D341Med (cell line): ENCODE measurements around the gene MDGA2.
"Not testable (repeated sequence)": the region's sequence is repeated elsewhere in the genome, so short reads cannot be mapped to it uniquely, and the experiment has no call there.

Source experiments
- DNase-seq: peaks from one replicate; pipeline ENCODE4 v3.0.0; 2012; ENCODE audit warnings: low spot score

MDGA2 gene

GRCh38 chr14:47675466-47676314 lies at the start of gene MDGA2:
Gene MDGA2 (minus strand): TSS chr14:47675605.
- DNase-seq, result peak; percentile 78

DNA sequence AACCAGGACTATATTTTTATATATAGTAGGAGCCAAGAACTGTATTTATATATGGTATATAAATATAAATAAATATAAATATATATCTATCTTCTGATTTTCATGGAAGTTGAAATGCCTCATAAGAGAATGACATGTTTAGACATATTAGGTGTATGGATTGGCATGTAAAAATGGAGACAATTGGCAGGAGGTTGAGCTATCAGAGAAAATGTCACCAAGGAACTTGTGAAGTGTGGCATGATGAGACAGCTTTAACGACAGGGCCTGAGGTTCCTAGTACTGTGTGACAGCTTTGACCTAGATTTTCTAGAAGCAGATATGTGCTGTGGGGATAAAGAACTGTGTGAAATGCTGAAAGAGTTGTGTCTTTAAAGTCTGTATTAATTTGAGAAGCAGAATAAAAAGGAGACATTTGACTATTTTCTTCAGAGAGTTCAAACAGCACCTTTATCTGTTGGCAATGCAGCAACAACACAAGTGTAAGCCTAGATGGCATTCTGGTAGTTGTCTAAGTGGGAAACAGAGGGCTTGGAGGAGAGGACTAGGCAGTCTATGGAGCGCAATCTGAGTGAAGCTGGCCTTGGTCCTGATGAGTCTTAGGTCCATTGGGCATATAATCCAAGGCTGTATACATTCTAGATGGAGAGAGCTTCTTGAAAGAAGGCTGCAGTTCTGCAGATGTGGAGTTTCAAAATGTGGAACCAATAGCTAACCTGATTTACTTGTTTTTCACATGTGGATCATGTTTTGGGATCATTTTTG lies 47.7 kb upstream of the MDGA2 start:
- no peak for DNase-seq

- DNase-seq, result no peak
Measured at GRCh38 chr14:47720281-47720680, 44.9 kb upstream of the MDGA2 start.

GRCh38 chr14:47715330-47715729 lies 39.9 kb upstream of the MDGA2 start:
- DNase-seq, result no peak

DNA sequence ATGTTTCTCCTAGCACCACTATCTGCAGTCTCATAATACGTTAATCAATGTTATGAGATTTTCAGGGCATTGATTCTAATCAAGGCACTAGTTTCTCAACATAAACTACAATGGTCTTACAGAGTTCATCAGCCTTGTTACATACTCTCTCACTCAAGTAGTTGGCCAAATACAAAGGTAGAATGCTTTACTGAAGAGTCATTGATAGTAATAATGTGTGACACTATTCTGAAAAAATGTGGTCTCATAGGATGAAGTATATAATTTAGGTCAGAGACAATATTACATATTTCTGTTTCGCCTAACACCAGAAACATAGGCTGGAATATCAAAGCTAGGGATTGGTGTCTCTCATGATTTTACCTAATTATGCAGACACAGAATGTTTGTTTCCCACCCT lies 35.2 kb upstream of the MDGA2 start:
- DNase-seq, result no peak

- DNase-seq, result no peak
Measured at GRCh38 chr14:47705683-47706082, 30.3 kb upstream of the MDGA2 start.

DNA sequence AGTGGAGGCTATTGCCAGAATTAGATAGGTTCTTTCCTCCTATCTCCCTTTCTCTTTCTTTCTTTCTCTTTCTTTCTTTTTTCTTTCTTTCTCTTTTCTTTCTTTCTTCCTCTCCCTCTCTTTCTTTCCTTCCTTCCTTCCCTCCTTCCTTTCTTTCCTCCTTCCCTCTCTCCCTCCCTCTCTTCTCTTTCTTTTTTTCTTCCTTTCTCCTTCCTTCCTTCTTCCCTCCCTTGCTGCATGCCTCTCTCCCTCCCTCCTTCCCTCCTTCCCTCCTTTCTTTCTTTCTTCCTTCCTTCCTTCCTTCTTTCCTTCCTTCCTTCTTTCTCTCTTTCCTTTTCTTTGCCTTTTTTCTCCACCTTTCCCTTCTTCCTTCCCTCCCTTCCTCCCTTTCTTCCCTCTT lies 16.4 kb upstream of the MDGA2 start:
- no peak for DNase-seq

DNA sequence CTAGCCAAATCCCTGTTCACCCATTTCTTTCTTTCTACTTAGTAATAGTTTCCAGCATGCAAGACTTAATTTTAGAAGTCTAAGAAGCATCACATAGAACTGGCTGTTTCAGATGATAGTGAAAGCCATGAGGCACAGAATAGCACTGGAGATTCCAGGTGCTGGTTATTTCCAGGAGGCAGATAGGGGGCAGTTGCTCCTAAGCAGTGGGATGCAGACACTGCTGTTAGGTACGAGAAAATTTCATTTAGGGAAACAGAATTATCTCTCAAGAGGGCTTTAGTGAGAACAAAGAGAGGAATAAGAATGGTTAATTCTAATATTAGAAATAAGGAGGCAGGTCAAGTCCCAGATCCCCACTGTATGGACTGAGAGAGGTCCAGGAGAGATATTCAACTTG lies 3.6 kb upstream of the MDGA2 start:
- peak; percentile 39 for DNase-seq

DNA sequence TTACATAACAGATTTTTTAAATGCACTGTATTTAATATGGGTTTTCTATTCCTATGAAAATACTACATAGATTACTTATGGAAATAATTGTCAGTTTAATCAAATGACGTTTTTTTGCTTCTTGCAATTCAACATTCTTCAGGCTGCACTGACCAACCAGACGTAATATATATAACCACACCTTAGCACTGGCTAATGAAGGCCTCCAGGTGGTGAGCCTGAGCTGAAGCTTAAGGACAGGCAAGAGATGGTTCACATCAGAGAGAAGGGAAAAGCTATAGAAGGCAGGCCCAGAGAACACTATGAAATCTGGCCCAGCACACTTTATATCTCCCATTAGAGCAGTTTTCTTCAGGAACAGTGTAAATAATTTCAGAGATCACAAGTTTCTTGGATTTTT lies 2.8 kb upstream of the MDGA2 start:
- DNase-seq, result peak; percentile 21

DNA sequence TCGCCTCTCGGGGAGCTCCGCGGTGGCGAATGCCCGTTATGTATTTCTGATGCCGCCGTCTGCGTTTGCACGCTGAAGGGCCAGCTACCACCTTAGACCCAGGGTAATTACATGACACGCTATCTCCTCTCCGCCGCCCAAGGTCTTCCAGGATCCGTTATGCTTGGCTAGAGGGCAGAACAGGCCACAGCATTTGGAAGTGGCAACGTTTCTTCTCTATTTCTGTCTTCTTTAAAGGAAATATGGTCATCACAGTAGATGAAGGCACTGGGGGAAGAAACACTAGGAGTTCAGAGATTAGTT lies 861 bp upstream of the MDGA2 start:
- no peak for DNase-seq

DNA sequence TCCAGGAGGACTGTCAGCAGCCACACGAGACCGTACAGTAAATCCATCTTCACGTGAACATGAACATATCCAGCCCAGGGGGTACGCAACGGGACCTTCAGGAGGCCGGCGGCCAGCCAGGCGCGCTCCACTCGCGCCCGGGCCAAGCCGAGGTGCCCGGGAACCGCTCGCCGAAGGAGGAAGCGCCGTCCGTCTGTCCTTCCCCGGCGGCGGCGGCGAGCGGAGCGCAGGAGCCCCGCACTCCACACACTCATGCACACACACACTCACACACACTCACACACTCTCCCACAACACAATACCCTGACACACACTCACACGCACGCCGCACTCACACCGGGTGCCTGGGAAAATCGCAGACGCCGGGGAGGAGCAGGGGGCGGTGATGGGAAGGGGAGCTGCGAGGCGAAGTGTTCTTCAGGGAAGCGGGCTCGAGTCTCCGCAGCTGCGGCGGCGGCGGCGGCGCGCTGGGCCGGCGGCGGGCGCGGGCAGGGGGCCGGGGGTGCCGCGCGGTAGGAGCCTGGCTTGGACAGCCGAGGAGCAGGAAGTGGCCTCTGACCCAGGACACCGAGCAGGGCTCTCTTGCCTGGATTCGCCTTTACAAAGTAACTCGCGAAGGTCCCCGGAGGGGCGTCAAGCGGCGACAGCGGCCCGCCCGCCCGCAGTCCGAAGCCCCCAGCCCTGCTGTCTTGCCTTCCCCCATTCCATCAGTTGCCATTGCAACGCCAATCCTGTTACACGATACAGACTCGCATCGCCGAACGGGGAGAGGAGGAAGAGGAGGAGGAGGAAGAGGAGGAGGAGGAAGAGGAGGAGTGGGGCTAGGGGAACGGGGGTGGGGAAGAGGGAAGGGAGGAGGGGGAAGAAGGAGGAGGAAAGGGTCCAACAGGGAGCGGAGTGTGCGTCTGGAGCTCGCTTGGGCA lies 601 bp downstream of the MDGA2 start:
- peak; percentile 74 for DNase-seq

DNA sequence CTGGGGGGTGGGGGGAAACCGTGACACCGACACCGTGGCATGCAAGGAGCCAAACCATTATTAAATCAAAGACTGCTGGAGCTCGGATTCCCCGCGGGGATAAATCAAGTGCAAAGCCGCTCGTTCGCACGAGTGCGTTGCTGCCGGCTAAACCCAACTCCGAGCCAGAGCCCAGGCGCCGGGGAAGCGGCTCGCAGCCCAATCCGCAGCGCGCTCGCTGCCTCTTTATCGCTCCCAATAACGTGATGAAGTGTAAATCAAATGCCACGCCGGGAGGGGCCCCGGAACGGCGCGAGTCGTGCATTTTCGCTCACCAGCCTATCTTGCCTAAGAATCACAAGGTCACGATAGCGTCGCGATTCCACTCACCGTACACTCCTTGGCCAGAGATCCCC lies 1.3 kb downstream of the MDGA2 start:
- DNase-seq, result peak; percentile 78

DNA sequence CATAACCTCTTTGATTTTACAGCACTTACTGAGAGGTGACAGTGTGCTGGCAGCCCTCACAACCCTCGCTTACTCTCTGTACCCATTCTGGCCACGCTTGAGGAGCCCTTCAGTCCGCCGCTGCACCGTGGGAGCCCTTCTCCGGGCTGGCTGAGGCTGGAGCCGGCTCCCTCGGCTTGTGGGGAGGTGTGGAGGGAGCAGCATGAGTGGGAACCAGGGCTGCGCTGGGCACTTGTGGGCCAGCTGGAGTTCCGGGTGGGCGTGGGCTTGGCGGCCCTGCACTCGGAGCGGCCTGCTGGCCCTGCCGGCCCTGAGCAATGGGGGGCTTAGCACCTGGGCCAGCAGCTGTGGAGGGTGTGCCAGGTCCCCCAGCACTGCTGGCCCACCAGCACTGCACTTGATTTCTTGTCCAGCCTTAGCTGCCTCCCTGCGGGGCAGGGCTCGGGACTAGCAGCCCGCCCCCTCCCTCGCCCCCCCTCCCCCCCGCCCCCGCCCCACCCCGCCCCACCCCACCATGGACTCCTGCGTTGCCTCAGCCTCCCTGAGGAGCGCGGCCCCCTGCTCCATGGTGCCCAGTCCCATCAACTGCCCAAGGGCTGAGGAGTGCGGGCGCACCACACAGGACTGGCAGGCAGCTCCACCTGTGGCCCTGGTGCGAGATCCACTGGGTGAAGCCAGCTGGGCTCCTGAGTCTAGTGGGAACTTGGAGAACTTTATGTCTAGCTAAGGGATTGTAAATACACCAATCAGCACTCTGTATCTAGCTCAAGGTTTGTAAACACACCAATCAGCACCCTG lies 9.9 kb downstream of the MDGA2 start:
- no peak for DNase-seq

GRCh38 chr14:47662466-47662865 lies 12.9 kb downstream of the MDGA2 start:
- peak; percentile 17 for DNase-seq

DNA sequence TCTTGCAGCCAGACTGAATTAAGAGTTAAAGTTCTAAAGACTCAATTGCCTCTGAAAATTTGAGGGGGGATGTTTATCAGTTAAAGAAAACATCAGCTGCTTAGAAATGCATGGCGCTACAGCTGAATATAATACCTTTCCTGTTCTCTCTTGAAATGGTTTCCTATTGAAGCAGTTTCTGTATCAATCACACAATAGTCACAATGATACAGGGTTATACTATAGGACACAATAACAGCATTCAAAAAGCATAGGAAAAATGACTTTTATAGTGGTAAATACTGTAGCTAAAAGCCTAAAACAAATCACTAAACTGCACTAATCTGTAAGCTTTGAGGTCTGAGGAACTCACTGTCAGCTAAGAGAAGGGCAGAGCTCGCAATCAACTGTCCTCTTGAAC lies 15.2 kb downstream of the MDGA2 start:
- no peak for DNase-seq

DNA sequence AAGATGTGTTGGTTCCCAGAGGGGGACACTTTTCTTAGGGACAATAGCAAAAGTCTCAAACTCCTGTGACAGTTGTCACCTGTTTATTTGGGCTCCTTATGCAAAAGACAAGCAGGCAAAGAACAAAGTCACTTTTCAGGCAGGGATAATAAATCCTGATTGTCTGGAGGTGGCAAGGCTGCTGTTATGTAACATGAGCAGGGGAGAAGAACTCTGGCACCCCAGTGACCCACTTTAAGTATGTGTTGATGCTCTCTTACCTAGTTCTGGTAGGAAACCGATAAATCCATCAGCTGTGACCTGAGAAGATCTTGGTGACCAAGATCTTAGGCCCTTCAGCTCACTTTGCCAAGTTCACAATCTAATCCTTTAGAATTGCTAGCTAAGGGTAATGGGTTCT lies 17.4 kb downstream of the MDGA2 start:
- DNase-seq, result no peak

- no peak for DNase-seq
Measured at GRCh38 chr14:47657143-47657542, 18.3 kb downstream of the MDGA2 start.

DNA sequence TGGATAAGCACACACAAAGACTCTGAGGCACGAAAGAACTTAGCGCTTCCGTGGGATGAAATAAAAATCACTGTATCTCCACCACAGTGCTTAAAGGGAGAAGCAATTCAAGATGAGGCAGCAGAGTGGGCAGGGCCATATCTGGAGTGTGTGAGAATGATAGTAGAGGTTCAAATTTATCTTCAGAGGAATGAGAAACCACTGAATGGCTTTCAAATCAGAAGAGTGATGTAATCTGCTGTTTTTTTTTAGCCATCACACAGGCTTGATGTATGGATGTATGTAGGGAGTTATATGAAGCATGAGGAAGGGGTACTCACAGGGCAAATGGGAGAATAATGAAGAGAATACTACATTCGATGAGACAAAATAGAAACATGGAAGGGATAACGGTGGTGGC lies 24.1 kb downstream of the MDGA2 start:
- DNase-seq, result no peak

DNA sequence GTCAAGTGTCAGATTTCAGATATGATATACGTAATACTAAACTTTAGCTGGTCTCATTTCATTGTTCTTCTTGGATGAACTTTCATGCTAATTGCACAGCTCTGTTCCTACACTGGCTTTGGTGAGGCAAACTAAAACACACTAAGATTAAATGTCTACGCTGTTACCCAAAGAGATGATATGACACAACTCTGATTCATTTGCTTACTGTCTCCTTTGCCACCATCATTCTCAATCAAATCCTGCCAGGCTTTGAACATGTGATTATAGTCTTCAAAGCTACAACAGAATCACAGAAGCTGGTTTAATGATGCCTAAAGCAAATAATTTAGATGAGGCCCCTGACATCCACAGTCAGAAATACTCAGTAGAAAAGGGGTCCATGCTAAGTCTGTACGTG lies 37.7 kb downstream of the MDGA2 start:
- DNase-seq, result no peak

- no peak for DNase-seq
Measured at GRCh38 chr14:47626151-47627035, 49.0 kb downstream of the MDGA2 start.

- not testable (repeated sequence) for DNase-seq
Measured at GRCh38 chr14:47624126-47624525, 51.3 kb downstream of the MDGA2 start.
